ENCODE results near the gene NYAP2.

NYAP2 gene

GRCh38 chr2:225597911-225598310 is 198.4 kb downstream of the NYAP2 start:
- TF ChIP-seq CTCF (conservative IDR thresholded peaks at IDR 0.05), result no peak
- H3K27ac ChIP-seq, result no peak overlapping the region

- no peak for TF ChIP-seq CTCF (conservative IDR thresholded peaks at IDR 0.05)
- no peak overlapping the region for H3K27ac ChIP-seq
Measured at GRCh38 chr2:225598426-225598825, 198.9 kb downstream of the NYAP2 start.

- H3K27ac ChIP-seq, result no peak overlapping the region
- no peak for TF ChIP-seq CTCF (conservative IDR thresholded peaks at IDR 0.05)
Measured at GRCh38 chr2:225598897-225599296, 199.4 kb downstream of the NYAP2 start.

- TF ChIP-seq CTCF (conservative IDR thresholded peaks at IDR 0.05), result no peak
- no peak overlapping the region for H3K27ac ChIP-seq
Measured at GRCh38 chr2:225599856-225600255, 200.3 kb downstream of the NYAP2 start.

- H3K27ac ChIP-seq, result no peak overlapping the region
- TF ChIP-seq CTCF (conservative IDR thresholded peaks at IDR 0.05), result no peak
Measured at GRCh38 chr2:225600444-225600843, 200.9 kb downstream of the NYAP2 start.

- no peak for TF ChIP-seq CTCF (conservative IDR thresholded peaks at IDR 0.05)
- no peak overlapping the region for H3K27ac ChIP-seq
Measured at GRCh38 chr2:225600865-225601264, 201.4 kb downstream of the NYAP2 start.

GRCh38 chr2:225602205-225602604 is 202.7 kb downstream of the NYAP2 start:
- TF ChIP-seq CTCF (conservative IDR thresholded peaks at IDR 0.05), result no peak
- no peak overlapping the region for H3K27ac ChIP-seq

GRCh38 chr2:225608136-225608535 is 208.6 kb downstream of the NYAP2 start:
- TF ChIP-seq CTCF (conservative IDR thresholded peaks at IDR 0.05), result no peak
- no peak overlapping the region for H3K27ac ChIP-seq

All from VCaP (cell line).